ENCODE measurements around the gene HOXA9.

- no peak for TF ChIP-seq CTCF (IDR thresholded peaks at IDR 0.05)
- no peak for TF ChIP-seq EP300 (IDR thresholded peaks at IDR 0.05)
- TF ChIP-seq POLR2A (IDR thresholded peaks at IDR 0.05): no peak
Observed at GRCh38 chr7:27115221-27116026, 49.9 kb downstream of the HOXA9 start.

Data from ovary (tissue), 3 donors.